ENCODE measurements around the gene AQP11. TPM values are rescaled to one million over a fixed set of nuclear protein-coding genes. Genes with fewer than 3 reads are reported as not detected.
A peak's percentile ranks its signal among the peaks of the same experiment; 100 is the strongest.
"Not testable (repeated sequence)": the region's sequence is repeated elsewhere in the genome, so short reads cannot be mapped to it uniquely, and the experiment has no call there.

AQP11 gene, protein sequence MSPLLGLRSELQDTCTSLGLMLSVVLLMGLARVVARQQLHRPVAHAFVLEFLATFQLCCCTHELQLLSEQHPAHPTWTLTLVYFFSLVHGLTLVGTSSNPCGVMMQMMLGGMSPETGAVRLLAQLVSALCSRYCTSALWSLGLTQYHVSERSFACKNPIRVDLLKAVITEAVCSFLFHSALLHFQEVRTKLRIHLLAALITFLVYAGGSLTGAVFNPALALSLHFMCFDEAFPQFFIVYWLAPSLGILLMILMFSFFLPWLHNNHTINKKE
- 0.18 TPM in 1 of 2 replicates, not detected in the other for total RNA-seq (2014; rRNA removed; shearing (Covaris generic))

DNA sequence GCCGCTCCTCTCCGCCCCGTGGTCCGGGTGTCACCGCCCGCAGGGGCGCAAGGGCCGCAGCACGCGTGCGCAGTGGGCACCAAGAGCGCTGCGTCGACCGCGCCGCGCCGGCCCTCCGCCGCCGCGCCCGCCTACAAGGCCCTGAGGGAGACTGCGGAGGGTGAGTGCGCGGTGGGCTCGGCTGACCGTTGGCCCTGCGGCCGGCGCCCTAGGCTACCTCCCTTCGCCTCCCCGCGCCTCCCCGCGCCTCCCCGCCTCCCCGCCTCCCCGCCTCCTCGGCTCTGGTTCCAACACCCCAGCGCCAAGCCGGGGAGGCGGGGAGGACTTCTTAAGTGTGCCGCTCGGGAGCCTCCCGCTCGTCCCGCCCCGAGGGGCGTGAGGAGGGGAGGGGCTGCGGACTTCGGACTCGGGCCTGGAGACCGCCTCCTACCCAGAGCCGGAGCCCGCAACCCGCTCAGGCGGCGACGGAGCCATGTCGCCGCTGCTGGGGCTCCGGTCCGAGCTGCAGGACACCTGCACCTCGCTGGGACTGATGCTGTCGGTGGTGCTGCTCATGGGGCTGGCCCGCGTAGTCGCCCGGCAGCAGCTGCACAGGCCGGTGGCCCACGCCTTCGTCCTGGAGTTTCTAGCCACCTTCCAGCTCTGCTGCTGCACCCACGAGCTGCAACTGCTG, at the start of gene AQP11:
TSS of gene AQP11 (plus strand) at position 433 of the 673 bp plus-strand sequence. CDS start at position 473, 40 bp downstream.
- Histone ChIP-seq H3K27ac (no peak within 1 kb of the TSS), H3K27me3 (replicated peaks) (no peaks in the 10 kb centered on the region), H3K9me3 (replicated peaks) (no peaks in the 10 kb centered on the region), H3K36me3 (no peaks in the 10 kb centered on the region), H3K4me1 (replicated peaks) (0 out of 2 replicates have a peak, but pooled peaks cover 4% of the 10 kb centered on the region), H3K4me3 (peak within 1 kb of the TSS; percentile 51)
- peak; percentile 57 to 60 for DNase-seq (ENCODE audit: low read depth in 1 of 2, low spot score in 2 of 2)

DNA sequence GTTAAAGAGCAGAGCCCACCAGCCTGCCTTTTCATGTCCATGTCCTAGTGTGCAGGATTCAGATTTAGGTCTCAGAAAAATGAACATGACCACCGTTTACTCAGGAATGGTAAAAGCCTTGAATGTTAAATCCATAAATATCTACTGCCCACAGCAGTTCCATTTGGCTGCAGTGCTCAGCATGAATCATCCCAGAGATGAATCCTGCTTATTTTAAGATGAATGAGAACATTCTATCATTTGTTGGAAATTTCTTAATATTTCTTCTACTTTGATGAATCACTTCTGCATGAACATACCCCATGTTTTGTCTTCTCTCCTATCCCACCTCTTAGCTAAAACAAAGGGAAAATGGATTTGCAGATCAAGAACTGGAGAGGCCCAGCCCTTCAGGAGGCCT, 47.5 kb upstream of the AQP11 start:
- H3K4me1 ChIP-seq (replicated peaks): no peaks in the 10 kb centered on the region
- no peaks in the 10 kb centered on the region for H3K36me3 ChIP-seq
- H3K9me3 ChIP-seq (replicated peaks): no peaks in the 10 kb centered on the region
- no peak for DNase-seq (ENCODE audit: low read depth in 1 of 2, low spot score in 2 of 2)
- H3K27ac ChIP-seq: no peak overlapping the region
- H3K27me3 ChIP-seq (replicated peaks): no peaks in the 10 kb centered on the region
- no peak overlapping the region for H3K4me3 ChIP-seq

DNA sequence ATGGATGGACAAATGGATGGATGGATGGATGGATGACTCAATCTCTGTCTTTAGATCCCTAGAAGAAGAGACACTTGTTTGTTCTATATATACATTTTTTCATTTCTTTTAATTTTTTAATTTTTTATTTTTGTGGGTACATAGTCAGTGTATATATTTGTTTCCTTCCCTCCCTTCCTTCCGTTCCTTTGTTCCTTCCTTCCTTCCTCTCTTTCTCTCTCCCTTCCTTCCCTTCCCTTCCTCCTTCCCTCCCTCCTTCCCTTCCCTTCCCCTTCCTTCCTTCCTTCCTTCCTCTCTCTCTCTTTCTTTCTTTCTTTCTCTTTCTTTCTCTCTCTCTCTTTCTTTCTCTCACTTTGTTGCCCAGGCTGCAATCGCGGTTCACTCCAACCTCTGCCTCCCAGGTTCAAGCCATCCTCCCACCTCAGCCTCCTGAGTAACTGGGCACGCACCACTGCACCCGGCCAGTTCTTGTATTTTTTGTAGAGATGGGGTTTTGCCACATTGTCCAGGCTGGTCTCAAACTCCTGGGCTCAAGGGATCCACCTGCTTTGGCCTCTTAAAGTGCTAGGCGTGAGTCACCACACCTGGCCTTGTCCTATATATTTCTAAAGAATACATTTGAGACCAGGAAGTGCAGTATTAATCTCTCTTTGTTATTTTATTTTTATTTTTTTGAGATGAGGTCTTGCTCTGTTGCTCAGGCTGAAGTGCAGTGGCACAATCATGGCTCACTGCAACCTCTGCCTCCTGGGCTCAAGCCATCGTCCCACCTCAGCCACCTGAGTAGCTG, 42.5 kb upstream of the AQP11 start:
- Histone ChIP-seq H3K4me1 (replicated peaks) (no peaks in the 10 kb centered on the region), H3K4me3 (no peak overlapping the region), H3K9me3 (replicated peaks) (no peaks in the 10 kb centered on the region), H3K27me3 (replicated peaks) (no peaks in the 10 kb centered on the region), H3K27ac (no peak overlapping the region), H3K36me3 (no peaks in the 10 kb centered on the region)
- DNase-seq (ENCODE audit: low read depth in 1 of 2, low spot score in 2 of 2): no peak

DNA sequence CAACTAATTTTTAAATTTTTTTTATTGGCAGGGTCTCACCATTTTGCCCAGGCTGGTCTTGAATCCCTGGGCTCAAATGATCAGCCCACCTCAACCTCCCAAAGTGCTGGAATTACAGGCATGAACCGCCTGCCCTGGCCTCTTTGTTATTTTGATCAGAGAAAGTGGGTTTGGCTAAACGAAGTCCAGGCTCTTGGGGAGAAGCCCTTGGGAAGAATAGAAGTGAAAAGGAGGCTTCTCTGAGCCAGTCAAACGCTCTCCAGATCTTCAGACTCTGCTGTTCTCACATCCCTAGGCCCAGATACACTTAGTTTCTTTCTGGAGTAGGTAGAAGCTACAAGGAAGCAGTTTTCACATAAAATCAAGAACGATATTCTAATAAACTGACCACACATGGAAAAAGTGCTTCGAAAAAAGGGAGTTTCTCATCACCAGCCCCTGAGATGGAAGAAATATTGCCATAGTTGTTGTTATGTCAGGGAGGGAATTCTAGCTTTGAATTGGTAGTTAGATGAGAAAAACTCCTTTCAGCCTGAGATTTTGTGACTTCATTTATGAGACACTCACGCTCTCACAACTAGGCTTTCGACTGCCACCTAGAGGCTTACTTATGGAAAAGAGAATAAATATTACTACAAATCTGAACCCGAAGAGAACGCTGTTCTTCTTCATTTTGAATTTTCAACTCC, 41.7 kb upstream of the AQP11 start:
- Histone ChIP-seq H3K4me1 (replicated peaks) (no peaks in the 10 kb centered on the region), H3K27me3 (replicated peaks) (no peaks in the 10 kb centered on the region), H3K36me3 (no peaks in the 10 kb centered on the region), H3K4me3 (no peak overlapping the region), H3K9me3 (replicated peaks) (no peaks in the 10 kb centered on the region), H3K27ac (no peak overlapping the region)
- peak in 1 of 2 experiments; percentile 8 for DNase-seq (ENCODE audit: low read depth in 1 of 2, low spot score in 2 of 2)

DNA sequence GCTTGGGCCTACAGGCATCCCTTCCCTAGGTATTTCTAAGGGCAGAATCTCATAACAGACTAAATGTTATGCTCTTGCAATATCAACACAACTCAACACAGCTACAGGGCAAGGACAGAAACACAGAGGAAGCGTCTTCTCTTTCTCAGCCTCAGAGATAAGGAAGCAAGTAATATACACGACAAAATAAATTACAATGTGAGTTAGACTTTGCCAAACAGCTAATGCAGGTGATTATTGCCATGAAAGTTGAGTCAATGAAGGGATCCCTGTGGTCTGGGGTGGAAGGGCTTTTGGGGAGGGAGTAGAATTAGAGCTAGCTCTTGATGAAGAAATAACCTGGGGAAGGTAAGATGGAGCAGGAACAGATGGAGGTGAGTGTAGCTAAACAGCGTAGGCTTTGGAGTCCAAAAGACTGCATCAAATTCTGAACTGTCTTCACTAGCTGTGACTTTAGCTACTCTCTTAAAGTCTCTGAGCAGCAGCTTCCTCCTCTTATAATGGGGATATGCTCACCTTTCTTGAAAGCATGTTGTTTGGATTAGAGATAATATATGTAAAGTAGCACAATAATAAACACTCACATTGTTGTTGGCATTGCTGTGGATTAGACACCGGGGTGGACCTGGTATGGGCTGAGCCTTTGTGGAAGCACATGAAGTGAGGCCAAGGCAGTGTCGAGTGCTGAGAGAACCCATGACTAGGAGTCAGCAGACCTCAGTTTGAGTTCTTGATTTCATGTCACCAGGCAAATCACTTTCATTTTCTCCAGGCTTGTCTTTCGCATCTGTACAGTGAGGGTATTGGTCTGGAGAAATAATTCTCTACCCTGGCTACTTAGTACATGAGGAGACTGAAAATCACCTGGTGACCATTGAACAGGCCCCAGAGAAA, 41.0 kb upstream of the AQP11 start:
- Histone ChIP-seq H3K36me3 (no peaks in the 10 kb centered on the region), H3K4me3 (no peak overlapping the region), H3K27ac (no peak overlapping the region), H3K9me3 (replicated peaks) (no peaks in the 10 kb centered on the region), H3K27me3 (replicated peaks) (no peaks in the 10 kb centered on the region), H3K4me1 (replicated peaks) (no peaks in the 10 kb centered on the region)
- no peak for DNase-seq (ENCODE audit: low read depth in 1 of 2, low spot score in 2 of 2)

DNA sequence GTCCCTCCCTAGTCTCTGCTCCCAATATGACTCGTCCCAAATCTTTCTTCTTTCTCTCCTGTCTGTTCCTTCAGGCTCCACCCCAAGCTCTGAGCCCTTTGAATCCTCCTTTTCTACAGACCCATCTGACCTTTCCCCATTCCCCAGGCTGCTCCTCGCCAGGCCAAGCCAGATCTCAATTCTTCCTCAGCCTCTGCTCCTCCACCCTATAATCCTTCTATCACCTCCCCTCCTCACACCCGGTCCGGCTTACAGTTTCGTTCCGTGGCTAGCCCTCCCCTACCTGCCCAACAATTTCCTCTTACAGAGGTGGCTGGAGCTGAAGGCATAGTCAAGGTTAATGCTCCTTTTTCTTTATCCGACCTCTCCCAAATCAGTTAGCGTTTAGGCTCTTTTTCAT, 38.3 kb upstream of the AQP11 start:
- H3K27me3 ChIP-seq (replicated peaks); H3K9me3 ChIP-seq (replicated peaks); H3K4me1 ChIP-seq (replicated peaks); H3K4me3 ChIP-seq; DNase-seq (ENCODE audit: low read depth in 1 of 2, low spot score in 2 of 2); H3K27ac ChIP-seq; H3K36me3 ChIP-seq: not testable (repeated sequence)

DNA sequence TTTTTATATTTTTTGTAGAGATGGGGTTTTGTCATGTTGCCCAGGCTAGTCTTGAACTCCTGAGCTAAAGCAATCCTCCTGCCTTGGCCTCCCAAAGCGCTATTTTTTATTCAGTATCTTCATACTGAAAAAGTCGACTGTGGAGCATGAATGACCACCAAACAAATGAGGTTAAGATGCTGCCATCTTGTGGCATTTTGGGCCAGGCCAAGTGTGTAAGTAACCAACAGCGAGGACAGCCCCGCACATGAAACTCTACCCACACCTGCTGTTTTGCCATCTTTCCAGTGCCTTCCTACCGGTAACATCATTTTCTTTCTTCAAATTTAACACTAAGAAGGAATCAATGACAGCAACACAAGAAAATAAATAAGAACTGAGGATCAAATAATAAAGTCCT, 32.2 kb upstream of the AQP11 start:
- no peak overlapping the region for H3K27ac ChIP-seq
- no peaks in the 10 kb centered on the region for H3K9me3 ChIP-seq (replicated peaks)
- no peak overlapping the region for H3K4me3 ChIP-seq
- 0 out of 2 replicates have a peak, but pooled peaks cover 4% of the 10 kb centered on the region for H3K4me1 ChIP-seq (replicated peaks)
- H3K27me3 ChIP-seq (replicated peaks): no peaks in the 10 kb centered on the region
- no peak for DNase-seq (ENCODE audit: low read depth in 1 of 2, low spot score in 2 of 2)
- no peaks in the 10 kb centered on the region for H3K36me3 ChIP-seq

DNA sequence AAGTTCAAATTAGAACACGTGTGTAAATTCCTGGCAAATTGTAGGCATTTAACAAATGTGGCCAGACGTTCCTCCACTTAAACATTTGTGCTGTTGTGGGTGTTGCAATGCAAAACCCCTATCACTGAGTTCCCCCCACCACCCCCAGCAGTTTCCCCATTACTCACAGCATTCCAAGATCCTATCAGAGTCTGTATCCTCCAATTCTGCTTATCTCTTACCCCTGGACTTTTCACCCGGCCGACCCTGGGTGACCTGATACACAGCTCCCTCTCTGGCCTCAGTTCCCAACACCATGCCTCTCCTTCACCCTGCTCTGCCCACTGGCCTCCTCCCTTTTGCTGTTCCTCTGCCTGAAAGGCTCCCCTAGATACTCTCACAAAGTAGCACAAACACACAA, 31.4 kb upstream of the AQP11 start:
- 0 out of 2 replicates have a peak, but pooled peaks cover 4% of the 10 kb centered on the region for H3K4me1 ChIP-seq (replicated peaks)
- H3K4me3 ChIP-seq: no peak overlapping the region
- H3K9me3 ChIP-seq (replicated peaks): no peaks in the 10 kb centered on the region
- H3K36me3 ChIP-seq: no peaks in the 10 kb centered on the region
- no peaks in the 10 kb centered on the region for H3K27me3 ChIP-seq (replicated peaks)
- H3K27ac ChIP-seq: no peak overlapping the region
- no peak for DNase-seq (ENCODE audit: low read depth in 1 of 2, low spot score in 2 of 2)

DNA sequence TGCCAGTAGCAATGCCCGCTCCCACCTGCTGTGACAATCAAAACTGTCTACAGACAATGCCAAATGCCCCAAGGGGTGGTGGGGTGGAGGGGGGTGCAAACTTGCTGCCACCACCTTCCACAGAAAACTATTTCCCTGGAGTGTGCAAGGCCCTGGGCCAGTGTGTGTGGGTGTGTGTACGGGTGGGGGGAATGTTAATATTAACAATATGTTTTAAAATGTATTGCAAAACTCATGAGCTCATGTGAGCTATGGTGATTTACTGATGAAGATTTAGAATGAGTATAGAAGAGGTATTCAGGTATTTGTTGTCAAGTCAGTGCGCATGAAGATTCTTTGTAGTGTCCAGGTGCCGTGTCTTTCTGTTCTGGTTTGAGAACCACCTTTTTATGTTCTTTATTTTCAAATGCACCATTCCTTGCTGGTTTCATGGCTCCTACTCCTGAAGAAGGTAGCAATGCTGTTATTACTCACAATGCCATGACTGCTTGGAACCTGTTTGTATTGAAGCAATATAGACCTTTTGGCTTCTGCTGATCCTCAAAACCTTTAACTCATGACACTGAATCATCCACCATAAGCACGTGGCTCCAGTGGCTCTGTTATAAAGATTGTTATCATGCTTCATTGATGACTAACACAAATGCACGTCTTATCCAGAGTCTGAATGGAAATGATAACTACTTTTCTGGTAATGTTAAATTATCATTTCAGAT, 29.9 kb upstream of the AQP11 start:
- Histone ChIP-seq H3K27ac (no peak overlapping the region), H3K4me3 (no peak overlapping the region), H3K27me3 (replicated peaks) (no peaks in the 10 kb centered on the region), H3K4me1 (replicated peaks) (0 out of 2 replicates have a peak, but pooled peaks cover 4% of the 10 kb centered on the region), H3K36me3 (no peaks in the 10 kb centered on the region), H3K9me3 (replicated peaks) (no peaks in the 10 kb centered on the region)
- DNase-seq (ENCODE audit: low read depth in 1 of 2, low spot score in 2 of 2): peak in 1 of 2 experiments; percentile 1

DNA sequence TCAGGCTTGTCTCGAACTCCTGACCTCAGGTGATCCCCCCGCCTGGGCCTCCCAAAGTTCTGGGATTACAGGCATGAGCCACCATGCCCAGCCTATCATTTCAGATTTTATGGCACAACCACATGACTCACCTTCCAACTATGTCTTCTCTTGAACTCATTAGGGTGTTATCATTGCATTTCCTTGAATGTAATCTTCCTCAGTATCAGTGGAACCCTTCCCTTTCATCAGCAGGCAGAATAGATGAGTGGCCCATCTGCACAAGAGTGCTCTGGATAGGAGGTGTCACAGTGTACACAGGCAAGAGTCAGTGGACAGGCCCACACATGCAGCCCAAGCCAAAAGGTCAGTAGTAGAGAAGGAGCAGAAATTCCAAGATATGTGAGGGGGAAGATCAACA, 29.1 kb upstream of the AQP11 start:
- H3K4me3 ChIP-seq: no peak overlapping the region
- H3K4me1 ChIP-seq (replicated peaks): 0 out of 2 replicates have a peak, but pooled peaks cover 4% of the 10 kb centered on the region
- H3K27me3 ChIP-seq (replicated peaks): no peaks in the 10 kb centered on the region
- H3K36me3 ChIP-seq: no peaks in the 10 kb centered on the region
- H3K9me3 ChIP-seq (replicated peaks): no peaks in the 10 kb centered on the region
- H3K27ac ChIP-seq: no peak overlapping the region
- DNase-seq (ENCODE audit: low read depth in 1 of 2, low spot score in 2 of 2): peak in 1 of 2 experiments; percentile 11

DNA sequence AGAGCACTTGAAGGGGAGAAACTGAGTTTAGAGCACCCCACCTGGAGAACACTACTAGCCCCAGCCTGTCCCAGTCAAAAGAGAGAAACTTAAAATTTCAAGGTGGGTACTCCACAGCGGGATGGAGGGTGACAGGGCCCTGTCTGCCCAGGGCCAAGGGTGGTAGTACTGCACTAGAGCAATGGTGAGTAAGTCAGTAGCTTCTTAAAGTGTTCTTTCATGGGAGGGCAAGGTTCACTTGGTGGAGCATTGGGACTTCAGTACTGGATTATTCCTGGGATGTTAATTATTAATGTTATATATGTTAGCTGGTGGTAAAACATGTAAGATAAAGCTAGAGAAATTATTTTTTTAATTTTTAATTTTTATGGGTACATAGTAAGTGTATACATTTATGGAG, 28.5 kb upstream of the AQP11 start:
- Histone ChIP-seq H3K27me3 (replicated peaks) (no peaks in the 10 kb centered on the region), H3K36me3 (no peaks in the 10 kb centered on the region), H3K4me3 (no peak overlapping the region), H3K4me1 (replicated peaks) (0 out of 2 replicates have a peak, but pooled peaks cover 4% of the 10 kb centered on the region), H3K9me3 (replicated peaks) (no peaks in the 10 kb centered on the region), H3K27ac (no peak overlapping the region)
- no peak for DNase-seq (ENCODE audit: low read depth in 1 of 2, low spot score in 2 of 2)

DNA sequence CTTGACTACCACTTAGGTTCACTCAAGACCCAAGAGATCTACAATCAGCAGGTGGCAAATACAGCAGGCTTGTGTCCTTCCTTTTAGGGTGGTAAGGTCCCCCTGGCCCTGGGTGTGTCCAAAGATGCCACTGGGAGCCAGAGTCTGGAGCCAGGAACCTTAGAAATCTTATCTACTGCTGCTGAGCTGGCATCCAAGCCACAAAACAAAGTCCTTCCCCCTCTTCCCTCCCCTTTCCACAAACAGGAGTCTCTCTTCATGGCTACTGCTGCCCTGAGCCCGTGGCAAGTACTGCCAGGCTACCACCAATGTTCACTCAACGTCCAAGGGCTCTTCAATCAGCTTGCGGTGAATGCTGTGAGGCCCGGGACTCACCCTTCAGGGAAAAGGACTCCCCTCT, 21.4 kb upstream of the AQP11 start:
- H3K4me1 ChIP-seq (replicated peaks): no peaks in the 10 kb centered on the region
- H3K27ac ChIP-seq: no peak overlapping the region
- no peaks in the 10 kb centered on the region for H3K9me3 ChIP-seq (replicated peaks)
- no peak overlapping the region for H3K4me3 ChIP-seq
- DNase-seq (ENCODE audit: low read depth in 1 of 2, low spot score in 2 of 2): no peak
- no peaks in the 10 kb centered on the region for H3K36me3 ChIP-seq
- H3K27me3 ChIP-seq (replicated peaks): no peaks in the 10 kb centered on the region
